Renal cortex interstitium (tissue), 11 donors: ENCODE data around the gene RFX3. TPM values are rescaled to one million over a fixed set of nuclear protein-coding genes. Genes with fewer than 3 reads are reported as not detected.

ENCODE experiments used
- DNase-seq, 11 donors: peaks; one replicate each; pipeline ENCODE4 v3.0.0-alpha.2; 2013; ENCODE audit warnings: low read depth in 9 of 11, low spot score in 4 of 11; ENCODE audit errors: extremely low read depth in 1 of 11
- polyA plus RNA-seq, 3 donors: library from polyadenylated mRNA; unstranded; fragments of 120-200 nt; gene quantifications; one replicate each; pipeline ENCODE4 v1.2.1, GENCODE V29; 2013; ENCODE audit not compliant: insufficient read length in 3 of 3

The RFX3 gene
- polyA plus RNA-seq, 3 donors, result 16.2 to 20.2 (median 19.0) TPM

DNA sequence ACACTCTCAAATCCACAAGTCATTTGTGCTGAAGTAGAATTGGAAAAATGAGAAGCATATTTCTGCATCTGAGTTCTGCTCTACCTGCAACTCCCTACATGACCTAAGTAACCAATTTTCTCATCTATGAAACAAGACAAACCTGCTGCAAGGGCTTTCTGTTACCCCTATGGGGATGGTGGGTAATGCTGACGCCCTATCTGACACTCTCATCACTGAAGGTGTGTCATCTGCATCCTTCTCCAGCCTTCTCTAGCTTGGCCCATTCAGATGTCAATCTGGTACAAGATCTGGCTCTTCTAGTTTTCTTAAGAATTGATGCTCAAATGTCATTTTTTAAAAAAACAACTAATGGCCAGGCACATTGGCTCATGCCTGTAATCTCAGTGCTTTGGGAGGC lies 73.8 kb downstream of the RFX3 start:
- no peak for DNase-seq

DNA sequence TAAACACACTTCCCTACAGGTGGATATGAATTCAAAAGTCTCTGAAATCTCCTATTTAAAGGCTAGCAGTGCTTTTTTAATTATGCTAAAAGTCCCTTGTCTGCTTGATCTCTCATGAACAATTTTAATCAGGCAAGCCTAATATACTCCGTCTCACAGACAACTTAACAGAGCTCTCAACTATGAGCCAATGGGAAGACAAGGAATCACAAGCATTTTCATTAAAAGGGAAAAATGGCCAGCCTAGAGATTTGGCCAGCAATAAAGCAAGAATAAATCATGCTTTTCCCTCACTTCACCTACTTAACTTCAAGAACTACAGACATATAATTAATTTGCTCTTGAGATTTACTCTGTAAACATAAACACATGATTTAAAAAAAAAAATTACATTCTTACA lies 78.0 kb downstream of the RFX3 start:
- no peak for DNase-seq

DNA sequence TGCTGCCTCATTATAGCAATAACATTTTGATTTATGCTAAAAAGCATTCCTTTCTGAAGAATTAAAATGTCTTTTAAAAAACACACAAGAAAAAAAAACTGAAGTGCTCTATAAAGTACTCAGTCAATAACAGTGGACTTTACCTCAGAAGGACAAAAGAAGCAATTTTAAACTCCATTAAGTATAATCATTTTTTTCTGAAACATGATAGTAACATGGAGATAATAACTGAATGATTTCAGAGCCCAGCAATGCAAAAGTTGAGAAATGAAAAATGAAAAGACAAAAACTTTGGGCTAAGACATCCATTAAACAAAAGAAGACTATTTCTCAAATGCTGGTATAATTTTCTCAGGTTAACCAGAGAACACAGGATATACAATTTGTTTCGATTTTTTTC lies 78.7 kb downstream of the RFX3 start:
- DNase-seq, result no peak

DNA sequence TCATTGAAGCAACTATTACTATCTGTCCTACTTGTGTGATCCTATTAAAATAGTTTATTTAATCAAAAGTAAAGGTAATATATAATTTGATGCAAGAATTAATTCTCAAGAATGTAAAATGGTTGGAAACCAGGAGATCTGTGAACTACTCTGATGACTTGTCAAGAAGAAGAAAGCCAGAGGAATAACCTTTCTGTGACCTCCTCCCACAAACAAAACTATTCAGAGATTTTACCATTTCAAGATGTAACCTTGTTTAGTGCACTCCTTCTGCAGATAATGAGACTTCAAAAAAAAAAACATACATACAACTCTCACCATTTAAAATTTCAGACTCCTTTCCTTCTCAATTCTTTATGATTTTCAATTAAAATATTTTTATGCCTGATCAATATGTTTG lies 79.5 kb downstream of the RFX3 start:
- no peak for DNase-seq

DNA sequence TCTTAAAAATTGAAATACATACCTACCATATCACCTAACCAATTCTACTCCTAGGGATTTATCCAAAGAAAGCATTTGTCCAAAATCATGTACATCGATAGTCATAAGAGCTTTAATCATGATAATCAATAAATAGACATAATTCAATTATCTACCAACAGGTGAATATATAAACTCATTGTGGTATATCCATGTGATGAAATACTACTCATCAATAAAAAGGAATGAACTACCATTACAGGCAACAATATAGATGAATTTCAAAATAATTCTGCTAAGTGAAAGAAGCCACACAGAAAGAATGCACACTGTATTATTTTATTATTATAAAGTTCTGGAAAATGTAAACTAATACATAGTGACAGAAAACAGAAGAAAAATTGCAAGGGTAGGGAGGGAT lies 81.8 kb downstream of the RFX3 start:
- DNase-seq, result no peak

DNA sequence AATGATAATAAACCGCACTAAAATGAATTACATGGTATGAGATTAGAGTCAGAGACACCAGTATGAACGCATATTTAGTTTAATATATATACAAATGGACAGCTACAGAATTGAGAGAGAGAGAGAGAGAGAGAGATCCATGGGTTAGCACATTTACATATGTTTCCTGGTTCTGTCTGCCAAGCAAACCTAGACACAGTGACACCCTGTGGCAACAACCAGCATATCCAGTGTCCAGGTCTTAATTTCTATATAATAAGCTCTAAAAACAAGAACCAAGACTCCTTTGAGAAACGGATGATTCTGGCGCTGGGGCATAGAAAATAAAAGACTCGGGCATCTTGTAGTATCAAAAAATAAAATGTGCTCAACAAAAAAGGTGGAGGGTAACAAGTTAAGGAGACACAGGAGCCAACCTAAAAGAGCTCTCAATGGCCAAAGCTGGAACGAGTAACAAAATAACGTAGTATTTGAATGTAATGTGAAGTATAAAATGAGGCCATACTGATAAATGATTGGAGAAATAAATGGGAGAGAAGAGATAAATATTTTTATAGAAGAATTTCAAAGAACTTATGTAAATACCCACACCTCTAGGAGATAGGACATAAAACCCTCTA lies 84.5 kb downstream of the RFX3 start:
- DNase-seq, result peak in 7 of 11 donors; percentile 9 to 35 (median 20)

DNA sequence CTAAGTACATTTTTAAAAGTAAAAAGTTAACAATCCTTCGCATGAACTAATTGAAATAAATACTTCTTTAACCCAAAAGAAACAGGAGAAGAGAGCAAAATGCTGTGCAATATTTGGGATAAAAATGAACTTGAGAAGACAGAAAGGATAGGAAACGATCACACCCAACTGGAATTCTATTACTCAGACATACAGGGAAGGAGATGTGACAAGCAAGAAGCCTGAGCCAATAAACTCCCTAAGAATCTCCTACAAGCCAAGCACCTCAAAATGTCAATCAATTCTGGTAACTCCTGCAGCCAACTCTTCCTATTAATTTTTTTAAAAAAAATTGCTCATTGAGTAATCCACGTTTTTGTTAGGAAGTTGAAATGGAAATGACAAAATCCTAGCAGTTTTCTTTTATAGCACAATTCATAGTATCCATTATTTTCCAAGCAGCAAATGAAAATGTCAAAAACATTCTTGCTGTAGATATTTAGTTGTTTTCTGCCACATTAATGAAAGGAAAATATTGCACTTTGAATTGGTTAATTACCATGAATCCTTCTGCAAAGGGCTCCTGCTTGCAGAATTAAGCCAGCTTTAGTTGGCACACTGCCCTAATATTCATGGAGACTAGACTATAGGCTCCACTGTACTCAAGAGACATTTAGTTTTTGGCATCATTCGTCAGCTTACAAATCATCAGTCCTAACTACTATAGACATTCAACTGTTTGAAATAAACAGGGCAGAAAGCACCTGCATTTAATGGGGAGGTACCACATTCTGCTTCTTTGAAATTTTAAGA lies 89.0 kb downstream of the RFX3 start:
- DNase-seq, result no peak

DNA sequence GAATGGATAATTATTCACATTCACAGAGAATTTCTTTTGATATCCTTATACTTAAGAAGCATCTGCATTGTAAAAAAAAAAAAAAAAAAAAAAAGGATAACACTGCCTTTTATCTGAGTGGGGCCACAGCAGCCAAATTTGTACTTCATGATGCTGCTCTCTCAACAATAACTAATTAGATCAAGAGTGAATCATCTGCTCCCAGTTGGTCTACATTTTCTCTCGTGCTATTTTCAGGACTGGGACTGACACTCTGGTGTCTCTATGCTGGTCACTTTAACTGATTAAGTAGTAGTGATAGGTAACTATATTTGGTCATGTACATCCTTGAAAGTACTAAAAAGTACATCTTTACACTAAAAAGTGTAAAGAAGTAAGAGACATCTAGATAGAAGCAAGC lies 90.1 kb downstream of the RFX3 start:
- no peak for DNase-seq

DNA sequence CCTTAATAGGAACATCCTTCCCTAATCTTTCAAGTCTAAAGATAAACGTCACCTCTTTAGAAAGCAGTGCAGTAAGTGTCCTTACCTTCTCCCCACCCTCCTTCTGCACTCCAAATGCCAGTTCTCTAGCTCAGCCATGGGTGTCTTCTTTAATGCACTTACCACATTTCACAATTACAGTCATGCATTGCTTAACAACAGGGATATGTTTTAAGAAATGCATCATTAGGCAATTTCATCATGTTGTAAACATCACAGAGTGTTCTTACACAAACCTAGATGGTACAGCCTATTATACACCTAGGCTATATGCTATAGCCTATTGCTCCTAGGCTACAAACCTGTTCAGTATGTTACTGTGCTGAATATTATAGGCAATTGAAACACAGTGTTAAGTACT lies 91.2 kb downstream of the RFX3 start:
- DNase-seq, result no peak

DNA sequence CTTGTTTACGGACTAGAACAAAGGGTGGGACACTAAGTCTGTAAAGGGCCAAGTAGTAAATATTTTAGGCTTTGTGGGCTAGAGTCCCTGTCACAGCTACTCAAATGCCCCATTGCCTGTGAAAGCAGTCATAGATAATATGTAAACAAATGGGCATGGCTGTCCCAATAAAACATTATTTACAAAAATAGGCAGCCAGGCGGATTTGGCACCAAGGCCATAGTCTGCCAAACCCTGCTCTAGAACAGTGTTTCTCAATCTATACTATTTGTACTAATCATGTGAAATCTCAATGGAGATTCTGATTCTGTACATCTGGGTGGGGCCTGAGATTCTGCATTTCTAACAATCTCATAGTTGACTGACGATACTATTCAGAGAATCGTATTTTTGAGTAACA lies 92.0 kb downstream of the RFX3 start:
- no peak for DNase-seq

DNA sequence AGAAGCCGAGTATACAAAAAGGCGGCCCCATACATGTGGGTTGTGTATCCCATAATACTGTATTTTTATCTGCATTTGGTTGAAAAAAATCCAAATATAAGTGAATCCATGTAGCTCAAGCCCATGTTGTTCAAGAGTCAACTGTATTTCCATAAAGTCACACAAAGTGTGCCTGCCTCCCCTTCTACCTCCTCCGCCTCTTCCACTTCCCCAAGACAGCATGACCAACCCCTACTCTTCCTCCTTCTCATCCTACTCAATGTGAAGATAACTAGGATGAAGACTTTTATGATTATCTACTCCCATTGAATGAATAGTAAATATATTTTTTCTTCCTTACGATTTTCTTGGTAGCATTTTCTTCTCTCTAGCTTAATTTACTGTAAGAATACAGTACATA lies 92.7 kb downstream of the RFX3 start:
- no peak for DNase-seq

DNA sequence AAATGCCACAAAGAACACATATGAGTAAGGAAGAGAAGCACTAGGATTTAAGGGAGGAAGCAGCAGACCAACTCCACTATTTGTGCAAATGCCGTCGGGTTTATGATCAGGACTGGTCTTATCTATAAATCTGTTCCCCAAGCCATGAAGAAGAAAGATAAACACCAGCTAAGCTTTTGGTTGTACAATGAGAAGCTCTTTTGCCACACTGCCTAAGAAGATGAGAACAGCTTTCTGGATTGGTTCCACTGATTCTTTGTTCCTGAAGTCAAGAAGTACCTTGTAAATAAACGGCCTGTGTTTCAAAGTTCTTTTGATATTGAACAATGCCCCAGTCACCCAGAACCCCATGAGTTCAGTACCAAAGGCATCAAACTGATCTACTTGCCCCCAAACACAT lies 93.9 kb downstream of the RFX3 start:
- no peak for DNase-seq

DNA sequence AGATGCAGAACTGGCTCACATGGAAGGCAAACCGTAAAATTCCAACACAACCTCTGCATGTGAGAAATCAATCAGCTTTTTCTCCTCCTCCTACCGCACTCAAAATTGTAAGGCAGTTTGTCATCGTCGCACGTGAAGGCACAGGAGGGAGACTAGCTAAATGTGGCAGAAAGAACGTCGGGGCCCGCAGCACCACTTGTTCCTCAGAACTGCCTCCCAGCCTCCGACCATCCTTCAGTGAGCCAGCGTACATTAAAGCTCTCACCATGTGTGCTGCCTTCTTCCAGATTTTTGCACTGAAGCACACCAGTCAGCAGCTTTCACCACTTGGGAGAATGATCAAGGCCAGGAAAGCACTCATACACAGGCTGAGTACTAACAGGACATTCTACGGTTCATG lies 105.9 kb downstream of the RFX3 start:
- DNase-seq, result no peak

DNA sequence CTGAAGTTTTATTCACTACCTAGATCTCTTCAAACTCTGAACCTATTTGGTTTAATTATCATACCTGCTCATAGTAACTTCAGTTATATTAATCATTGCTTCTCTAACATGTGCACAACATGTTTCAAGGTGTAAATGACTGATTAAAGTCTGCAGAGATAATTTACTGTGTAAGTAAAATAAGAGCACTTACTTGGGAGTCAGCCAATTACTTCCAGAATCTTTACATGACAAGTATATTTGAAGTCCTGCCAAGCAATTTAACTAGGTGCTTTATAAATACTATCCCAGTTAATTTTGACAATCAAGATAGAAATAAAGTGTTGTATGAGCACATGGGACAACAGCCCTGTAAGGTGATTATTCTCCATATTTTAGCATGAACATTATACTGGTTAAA lies 109.9 kb downstream of the RFX3 start:
- no peak for DNase-seq

DNA sequence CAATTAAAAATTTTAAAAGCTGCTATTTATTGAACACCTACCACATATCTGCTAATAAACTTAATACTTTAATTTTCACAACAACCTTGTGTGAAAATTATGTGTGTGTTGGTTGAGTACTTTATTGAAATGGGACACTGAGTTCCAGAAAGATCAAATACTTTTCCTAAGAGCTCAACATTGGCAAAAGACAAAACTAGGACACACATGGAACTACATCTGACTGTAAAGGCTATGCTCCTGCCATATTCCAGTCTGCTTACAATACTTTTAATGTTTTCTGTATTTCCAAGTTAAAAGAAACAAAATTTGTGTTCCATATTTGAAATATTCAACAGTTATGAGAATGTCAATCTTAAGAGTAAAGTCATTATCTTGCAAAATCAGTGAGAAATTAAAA lies 111.8 kb downstream of the RFX3 start:
- no peak for DNase-seq

DNA sequence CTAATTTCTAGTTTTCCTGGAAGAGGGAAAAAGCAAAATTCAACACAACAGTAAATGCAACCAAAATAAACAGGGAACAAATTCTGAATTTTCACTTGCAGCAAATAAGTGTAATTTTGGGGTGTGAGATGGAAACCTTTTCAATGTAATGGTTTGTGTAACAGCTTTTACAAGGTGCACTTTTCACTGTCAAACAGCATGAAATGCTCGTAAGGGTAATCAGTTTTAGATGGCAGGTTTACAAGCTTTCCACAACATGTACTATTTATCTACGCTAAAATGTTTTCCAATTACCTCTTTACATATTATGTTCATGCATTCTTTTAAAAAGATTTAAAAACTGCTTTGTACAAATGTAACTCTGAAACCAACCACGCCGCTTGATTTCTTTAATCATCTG lies 115.3 kb downstream of the RFX3 start:
- no peak for DNase-seq

DNA sequence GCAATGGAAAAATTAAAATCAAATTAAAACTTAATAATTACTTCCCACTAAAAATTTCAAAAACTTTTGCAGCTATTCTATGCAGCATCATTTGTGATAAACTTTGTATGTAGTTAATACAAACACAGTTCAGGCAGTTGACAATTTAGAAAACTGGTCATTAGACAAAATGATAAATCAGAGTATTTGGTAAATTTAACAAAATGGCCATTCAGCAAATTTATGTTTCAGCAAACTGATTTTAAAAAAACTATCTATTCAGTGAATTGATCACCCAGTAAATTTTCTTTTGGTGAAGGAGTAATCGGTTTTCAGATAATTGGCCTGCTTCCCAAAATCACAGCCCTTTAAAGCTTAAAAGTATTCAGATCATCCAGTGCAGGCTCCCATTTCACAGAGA lies 116.3 kb downstream of the RFX3 start:
- no peak for DNase-seq

DNA sequence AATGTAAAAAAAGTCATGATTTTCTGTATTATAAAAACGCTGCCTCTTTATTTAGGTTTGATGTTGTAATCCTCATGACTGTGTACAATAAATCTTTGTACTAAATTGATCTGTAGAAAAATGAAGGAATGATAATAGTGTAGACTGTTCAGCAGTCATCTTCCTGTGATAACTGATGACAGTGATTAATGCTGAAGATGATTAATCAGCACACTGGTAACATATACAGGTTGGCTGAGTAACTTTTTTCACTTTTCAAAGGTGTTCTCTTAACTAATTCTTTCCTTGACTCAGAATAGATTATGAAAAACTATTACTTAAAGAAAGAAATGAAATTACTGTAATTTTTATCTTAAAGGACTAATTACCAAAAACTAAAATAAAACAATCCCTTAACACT lies 122.5 kb downstream of the RFX3 start:
- DNase-seq, result no peak

DNA sequence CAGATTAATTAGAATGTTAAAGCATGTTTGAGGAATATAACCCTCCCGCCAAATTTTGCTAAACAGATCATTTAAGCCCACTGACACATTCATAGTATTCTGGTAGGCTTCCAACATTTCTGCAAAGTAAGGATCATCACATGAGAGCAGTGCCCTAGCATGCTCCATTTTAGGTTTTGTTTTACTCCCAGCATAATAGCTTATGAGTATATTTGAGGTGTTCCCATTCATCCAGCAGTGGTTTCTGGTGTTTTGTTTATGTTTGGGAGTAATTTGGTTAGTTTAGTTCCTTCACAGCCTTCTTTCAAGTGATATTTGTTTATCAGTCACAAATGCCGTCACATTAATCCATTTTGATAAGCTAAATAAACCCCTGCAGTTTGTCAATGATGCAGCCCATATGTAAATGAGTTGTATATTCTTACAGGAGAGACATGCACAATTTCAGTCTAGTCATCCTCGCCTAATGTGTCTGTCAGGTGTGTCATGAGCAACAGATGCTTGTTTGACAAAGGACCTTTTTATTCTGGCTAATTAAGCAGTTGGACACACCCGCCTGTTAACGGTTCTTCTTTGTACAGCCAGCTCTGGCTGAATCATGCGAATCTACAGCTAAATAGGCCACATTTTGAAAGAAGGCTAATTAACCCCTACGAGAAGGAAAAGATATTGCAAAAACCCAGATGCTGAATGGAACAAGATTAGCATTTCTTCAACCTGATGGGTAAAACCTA lies 124.4 kb downstream of the RFX3 start:
- DNase-seq, result no peak

DNA sequence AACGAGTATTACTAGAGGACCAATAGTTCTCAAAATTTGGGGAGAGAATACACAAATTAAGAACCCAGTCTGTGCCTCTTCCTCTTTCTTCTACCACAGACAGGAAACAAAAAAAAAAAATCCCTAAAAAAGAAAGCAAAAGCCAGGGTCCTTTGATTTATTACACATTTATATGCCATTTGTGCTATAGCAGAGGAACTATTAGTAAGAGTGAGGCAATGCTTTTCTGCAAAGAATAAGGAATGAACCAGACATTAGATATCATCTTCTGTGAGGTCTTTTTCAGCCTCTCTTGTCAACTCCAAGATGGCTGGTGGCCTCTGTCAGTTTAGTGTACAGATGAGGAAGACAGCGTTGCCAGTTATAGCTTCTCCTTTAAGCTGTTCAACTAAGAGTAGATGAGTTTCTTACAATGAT lies 127.6 kb downstream of the RFX3 start:
- no peak for DNase-seq
